CD4-positive, alpha-beta T cell (primary cell): ENCODE measurements around the gene AGPAT3. TPM values are rescaled to one million over a fixed set of nuclear protein-coding genes. Genes with fewer than 3 reads are reported as not detected.

Source experiments
- ATAC-seq: fragments of 200-7000 bp; cut with Tn5 transposase; one replicate; pipeline ENCODE4 v1.10.0; 2022; ENCODE audit warnings: mild to moderate bottlenecking; ENCODE audit not compliant: poor library complexity
- CTCF ChIA-PET: fragments of 350-600 bp; sonication (Branson Sonifier 250); formaldehyde crosslinking; loops from one replicate; lab custom pipeline; 2021; ENCODE audit warnings: antibody characterized with exemption, inconsistent platforms; lab: Charles Lee
- POLR2A ChIA-PET: fragments of 350-600 bp; sonication (Branson Sonifier 250); formaldehyde crosslinking; loops from one replicate; lab custom pipeline; 2021; ENCODE audit warnings: antibody characterized with exemption, inconsistent platforms; lab: Charles Lee
- DNase-seq, 14 experiments: peaks; one replicate each; pipeline ENCODE4 v3.0.0-alpha.2; 2013 to 2020; ENCODE audit warnings: mixed read lengths in 2 of 14
- H3K27ac ChIP-seq, 2 donors: one replicate each; pipeline versions ENCODE4 v1.5.1 to v1.7.0; 2013; ENCODE audit warnings: low read length in 2 of 2, low read depth in 1 of 2, mild to moderate bottlenecking in 1 of 2
- H3K27me3 ChIP-seq, 2 experiments: 1 replicate in 1 of 2; 2 replicates in 1 of 2; pipeline versions ENCODE4 v1.6.1 to v1.7.0; 2013; ENCODE audit warnings: low read length in 2 of 2, control low read depth in 1 of 2, mild to moderate bottlenecking in 1 of 2, moderate library complexity in 1 of 2; ENCODE audit not compliant: insufficient read depth in 2 of 2, control insufficient read depth in 1 of 2
- H3K36me3 ChIP-seq: one replicate; pipeline ENCODE4 v1.6.1; 2013; ENCODE audit warnings: low read length, control low read depth; ENCODE audit not compliant: insufficient read depth
- H3K4me1 ChIP-seq: one replicate; pipeline ENCODE4 v1.6.1; 2013; ENCODE audit warnings: low read length, control low read depth; ENCODE audit not compliant: insufficient read depth
- H3K4me3 ChIP-seq: one replicate; pipeline ENCODE4 v1.5.1; 2013; ENCODE audit warnings: mild to moderate bottlenecking, low read length, moderate library complexity
- H3K9me3 ChIP-seq, 2 experiments: 1 replicate in 1 of 2; 2 replicates in 1 of 2; pipeline versions ENCODE4 v1.6.1 to v1.7.0; 2013; ENCODE audit warnings: low read length in 2 of 2, mild to moderate bottlenecking in 2 of 2, control low read depth in 1 of 2, moderate library complexity in 1 of 2; ENCODE audit not compliant: control insufficient read depth in 1 of 2, insufficient read depth in 1 of 2
- H3K27ac Mint-ChIP-seq: one replicate; pipeline ENCODE4 v1.8.0; 2020; ENCODE audit warnings: mixed read lengths
- H3K27me3 Mint-ChIP-seq: one replicate; pipeline ENCODE4 v1.8.0; 2021; ENCODE audit warnings: mixed read lengths
- H3K36me3 Mint-ChIP-seq: one replicate; pipeline ENCODE4 v1.8.0; 2021; ENCODE audit warnings: low read depth, mixed read lengths
- H3K4me1 Mint-ChIP-seq: one replicate; pipeline ENCODE4 v1.8.0; 2021; ENCODE audit warnings: low read depth, mixed read lengths
- H3K4me3 Mint-ChIP-seq: one replicate; pipeline ENCODE4 v1.8.0; 2020; ENCODE audit warnings: mild to moderate bottlenecking, mixed read lengths
- H3K9me3 Mint-ChIP-seq: one replicate; pipeline ENCODE4 v1.8.0; 2020; ENCODE audit warnings: mixed read lengths
- CTCF ChIP-seq: fragments of 200-600 bp; IDR thresholded peaks from one replicate; pipeline ENCODE4 v1.8.0; 2022; ENCODE audit warnings: antibody characterized with exemption, mild to moderate bottlenecking
- intact Hi-C, 2 experiments: fragments of 100-400 bp; cut with DNase I in 1 of 2; cut with micrococcal nuclease in 1 of 2; formaldehyde crosslinking; loops; one replicate each; pipeline versions ENCODE4 v1.15.1 to v1.9.0; 2023 to 2025; cut with DNase I, micrococcal nuclease
- total RNA-seq, 174 experiments: library from RNA in 2 of 174; stranded (reverse) in 2 of 174; gene quantifications; one replicate each; pipeline ENCODE4 v1.2.3 and lab custom pipeline; 2021 to 2026

AGPAT3 gene
- total RNA-seq, 2 experiments from 2014 or later: 40.8 to 43.4 TPM

DNA sequence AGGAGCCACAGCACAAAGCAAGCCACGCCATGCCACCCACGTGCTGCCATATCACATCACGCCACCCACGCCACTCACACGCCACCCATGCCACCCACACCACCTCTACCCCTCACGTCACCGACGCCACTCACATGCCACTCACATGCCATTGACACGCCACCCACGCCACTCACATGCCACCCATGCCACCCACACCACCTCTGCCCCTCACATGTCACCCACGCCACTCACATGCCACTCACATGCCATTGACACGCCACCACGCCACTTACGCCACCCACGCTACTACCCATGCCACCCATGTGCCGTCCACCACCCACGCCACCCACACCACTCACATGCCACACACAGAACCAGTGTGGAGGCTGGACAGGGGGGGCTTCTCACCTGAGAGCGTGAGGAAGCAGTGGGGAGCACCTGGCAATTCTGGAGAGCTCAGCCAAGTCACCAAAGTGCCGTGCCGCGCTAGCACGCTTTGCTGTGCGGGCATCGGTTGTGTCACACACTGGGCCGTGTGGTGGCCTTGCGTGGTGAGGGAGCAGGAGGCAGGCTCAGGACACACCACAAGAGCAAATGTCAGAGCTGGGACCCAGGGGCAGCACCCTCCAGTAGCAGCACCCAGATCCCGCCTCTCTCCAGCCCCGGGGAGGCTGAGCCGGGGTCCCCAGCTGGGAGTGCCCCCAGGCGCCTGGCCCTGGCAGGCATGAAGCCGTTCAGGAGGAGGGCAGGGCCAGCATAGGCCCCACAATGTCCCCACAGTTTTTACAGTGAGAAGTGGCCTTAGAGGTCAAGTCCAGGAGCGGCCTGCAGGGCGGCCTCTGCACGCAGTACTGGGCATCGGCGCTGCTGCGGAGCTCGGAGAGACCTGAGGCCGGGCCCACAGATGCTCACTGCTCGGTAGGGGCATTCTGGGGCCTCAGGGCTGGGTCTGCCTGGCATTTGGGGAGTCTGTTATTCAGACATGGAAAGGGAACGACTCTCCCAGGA is 70.0 kb downstream of the AGPAT3 start:
- ChIA-PET CTCF (no interaction called here), POLR2A (no interaction called here)
- Histone ChIP-seq H3K4me1 (peaks cover 20% of the 10 kb centered on the region), H3K4me3 (no peak overlapping the region), H3K27ac (no peak overlapping the region), H3K9me3 (peaks cover 0 to 16% of the 10 kb centered on the region in 2 experiments), H3K27me3 (no peaks in the 10 kb centered on the region), H3K36me3 (peaks cover 21% of the 10 kb centered on the region)
- H3K36me3 Mint-ChIP-seq: peaks cover 42% of the 10 kb centered on the region
- intact Hi-C loops: no loop called here
- no peak for TF ChIP-seq CTCF
- ATAC-seq (no peak), DNase-seq (no peak)
- no peaks in the 10 kb centered on the region for H3K27me3 Mint-ChIP-seq
- H3K27ac Mint-ChIP-seq: no peak overlapping the region
- no peak overlapping the region for H3K4me3 Mint-ChIP-seq
- H3K9me3 Mint-ChIP-seq: no peaks in the 10 kb centered on the region
- peaks cover 31% of the 10 kb centered on the region for H3K4me1 Mint-ChIP-seq

- ATAC-seq (no peak), DNase-seq (no peak)
- H3K36me3 Mint-ChIP-seq: peaks cover 42% of the 10 kb centered on the region
- no peak overlapping the region for H3K27ac ChIP-seq
- peaks cover 24% of the 10 kb centered on the region for H3K36me3 ChIP-seq
- H3K9me3 ChIP-seq: peaks cover 0 to 16% of the 10 kb centered on the region in 2 experiments
- H3K9me3 Mint-ChIP-seq: no peaks in the 10 kb centered on the region
- ChIA-PET CTCF (interaction anchor here (1.2 kb wide), 1 partner anchor 125 kb away, joined by 3 read pairs; no protein-coding TSS in a partner anchor), POLR2A (interaction anchor here (0.6 kb wide), 1 partner anchor 200 kb away, joined by 3 read pairs; no protein-coding TSS in a partner anchor)
- no peak overlapping the region for H3K4me3 ChIP-seq
- no peak overlapping the region for H3K27ac Mint-ChIP-seq
- H3K27me3 Mint-ChIP-seq: no peaks in the 10 kb centered on the region
- no peaks in the 10 kb centered on the region for H3K27me3 ChIP-seq
- intact Hi-C loops: no loop called here
- H3K4me1 ChIP-seq: peaks cover 20% of the 10 kb centered on the region
- no peak for TF ChIP-seq CTCF
- no peak overlapping the region for H3K4me3 Mint-ChIP-seq
- peaks cover 31% of the 10 kb centered on the region for H3K4me1 Mint-ChIP-seq
Observed at GRCh38 chr21:43935711-43936110, 70.7 kb downstream of the AGPAT3 start.

DNA sequence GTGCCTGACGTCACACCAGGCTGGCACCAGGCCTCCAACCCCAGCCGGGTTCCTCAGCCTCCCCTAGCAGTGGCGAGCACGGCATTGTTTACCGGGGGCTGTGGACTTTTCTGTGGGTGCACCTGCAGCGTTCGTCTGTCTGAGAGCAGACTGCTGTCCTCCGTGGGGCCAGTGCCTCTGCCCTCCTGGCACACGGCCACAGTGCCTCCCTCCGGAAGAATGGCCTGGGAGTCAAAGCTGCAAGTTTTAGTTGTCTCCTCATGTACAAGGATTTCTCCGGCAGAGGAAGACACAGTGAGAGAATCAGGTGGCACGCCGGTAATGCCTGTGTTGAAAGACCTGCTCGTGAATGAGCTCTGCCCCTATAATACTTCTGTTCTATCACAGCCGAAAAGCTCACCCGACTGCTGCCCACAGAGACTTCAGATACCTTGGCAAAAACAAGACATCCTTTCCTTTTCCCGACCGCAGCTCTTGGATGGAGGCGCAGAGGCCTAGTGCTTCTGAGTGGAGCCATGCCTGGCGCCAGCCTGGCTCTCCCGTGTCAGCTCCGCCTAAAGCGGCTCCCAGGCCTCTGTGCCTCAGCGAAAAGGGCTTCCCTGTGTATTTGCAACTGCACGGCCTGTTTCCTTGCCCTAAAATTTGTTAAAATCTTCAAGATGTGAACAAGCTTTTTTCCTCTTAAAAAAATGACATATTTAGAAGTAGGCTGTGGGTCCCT is 71.4 kb downstream of the AGPAT3 start:
- Histone ChIP-seq H3K27ac (no peak overlapping the region), H3K4me1 (peaks cover 20% of the 10 kb centered on the region), H3K4me3 (no peak overlapping the region), H3K36me3 (peaks cover 28% of the 10 kb centered on the region), H3K27me3 (no peaks in the 10 kb centered on the region), H3K9me3 (peaks cover 0 to 16% of the 10 kb centered on the region in 2 experiments)
- intact Hi-C loops: no loop called here
- POLR2A ChIA-PET: interaction anchor here (0.6 to 0.9 kb wide), 2 partner anchors 15 to 200 kb away, joined by 3 read pairs; no protein-coding TSS in a partner anchor
- Mint-ChIP-seq H3K4me3 (no peak overlapping the region), H3K36me3 (peaks cover 39% of the 10 kb centered on the region), H3K27me3 (no peaks in the 10 kb centered on the region), H3K9me3 (no peaks in the 10 kb centered on the region), H3K27ac (no peak overlapping the region), H3K4me1 (peaks cover 28% of the 10 kb centered on the region)
- no peak for ATAC-seq
- TF ChIP-seq CTCF: no peak
- CTCF ChIA-PET: interaction anchor here (1.2 kb wide), 1 partner anchor 126 kb away, joined by 3 read pairs; no protein-coding TSS in a partner anchor
- DNase-seq: no peak
